Vagina (tissue), 2 donors: ENCODE results near the gene GRIPAP1. TPM values are rescaled to one million over a fixed set of nuclear protein-coding genes. Genes with fewer than 3 reads are reported as not detected.
A peak's percentile ranks its signal among the peaks of the same experiment; 100 is the strongest.

Experiments used
- DNase-seq, 2 donors: peaks; one replicate each; pipeline ENCODE4 v3.0.0-alpha.2; 2017; ENCODE audit errors: extremely low spot score in 2 of 2
- H3K27ac ChIP-seq: fragments of 200-600 bp; sonication (generic); one replicate; pipeline ENCODE4 v1.5.1; 2019
- H3K27me3 ChIP-seq: fragments of 200-600 bp; sonication (generic); one replicate; pipeline ENCODE4 v1.5.1; 2019
- H3K36me3 ChIP-seq, 2 donors: fragments of 200-600 bp; sonication (generic); one replicate each; pipeline ENCODE4 v1.5.1; 2017 to 2019
- H3K4me1 ChIP-seq: fragments of 200-600 bp; sonication (generic); one replicate; pipeline ENCODE4 v1.5.1; 2019
- H3K4me3 ChIP-seq, 2 donors: fragments of 200-600 bp; sonication (generic); 1 replicate in 1 of 2; 2 replicates in 1 of 2; pipeline ENCODE4 v1.5.1; 2016 to 2019
- H3K9me3 ChIP-seq: fragments of 200-600 bp; sonication (generic); one replicate; pipeline ENCODE4 v1.5.1; 2019
- CTCF ChIP-seq, 3 experiments: fragments of 450-650 bp in 2 of 3; fragments of 200-600 bp in 1 of 3; sonication (generic) in 1 of 3; IDR thresholded peaks; one replicate each; pipeline ENCODE4 v1.5.1; 2017 to 2019; ENCODE audit warnings: antibody characterized with exemption in 3 of 3, mild to moderate bottlenecking in 2 of 3, moderate library complexity in 2 of 3
- POLR2A ChIP-seq, 2 donors: fragments of 450-650 bp; IDR thresholded peaks; one replicate each; pipeline ENCODE4 v1.6.1; 2017; ENCODE audit warnings: antibody characterized with exemption in 2 of 2, mild to moderate bottlenecking in 2 of 2, moderate library complexity in 2 of 2
- POLR2AphosphoS5 ChIP-seq, 2 donors: sonication (generic); formaldehyde crosslinking; IDR thresholded peaks; one replicate each; pipeline ENCODE4 v1.9.0; 2017; ENCODE audit warnings: antibody characterized with exemption in 2 of 2, mild to moderate bottlenecking in 2 of 2, low read depth in 1 of 2; ENCODE audit not compliant: insufficient read depth in 1 of 2
- intact Hi-C: fragments of 100-400 bp; cut with DNase I; formaldehyde crosslinking; loops from one replicate; pipeline ENCODE4 v1.15.1; 2023
- total RNA-seq: library from RNA; depleted of rRNA; stranded (reverse); fragments of >200 nt; gene quantifications from one replicate; pipeline ENCODE4 v1.2.3, GENCODE V29; 2016

GRIPAP1 gene
- total RNA-seq, 1 donor from 2014 or later: 27.5 TPM

- intact Hi-C loops: no loop called here
These were observed 61.6 kb downstream of the GRIPAP1 start for GRCh38 chrX:48940404-48940955.

GRCh38 chrX:48939524-48940228, 62.4 kb downstream of the GRIPAP1 start:
- no peaks in the 10 kb centered on the region for H3K27me3 ChIP-seq
- no peaks in the 10 kb centered on the region for H3K9me3 ChIP-seq
- no peak for DNase-seq
- intact Hi-C loops: no loop called here
- H3K27ac ChIP-seq: no peak overlapping the region
- H3K36me3 ChIP-seq: no peaks in the 10 kb centered on the region
- no peak overlapping the region for H3K4me3 ChIP-seq
- peaks cover 21% of the 10 kb centered on the region for H3K4me1 ChIP-seq
- no peak for TF ChIP-seq CTCF (IDR thresholded peaks at IDR 0.05)
- no peak for TF ChIP-seq POLR2A (IDR thresholded peaks at IDR 0.05)
- no peak for TF ChIP-seq POLR2AphosphoS5 (IDR thresholded peaks at IDR 0.05; ENCODE audit: insufficient read depth in 1 of 2, low read depth in 1 of 2)

More at GRCh38 chrX:48940404-48940955, 61.6 kb downstream of the GRIPAP1 start:
- Histone ChIP-seq H3K27me3 (no peaks in the 10 kb centered on the region), H3K4me1 (peaks cover 25% of the 10 kb centered on the region), H3K4me3 (no peak overlapping the region), H3K27ac (no peak overlapping the region), H3K9me3 (no peaks in the 10 kb centered on the region), H3K36me3 (no peaks in the 10 kb centered on the region)
- DNase-seq: no peak
- TF ChIP-seq POLR2AphosphoS5 (IDR thresholded peaks at IDR 0.05; ENCODE audit: insufficient read depth in 1 of 2, low read depth in 1 of 2) (no peak), POLR2A (IDR thresholded peaks at IDR 0.05) (no peak), CTCF (IDR thresholded peaks at IDR 0.05) (no peak)

GRCh38 chrX:48938721-48939425, 63.2 kb downstream of the GRIPAP1 start:
- TF ChIP-seq POLR2A (IDR thresholded peaks at IDR 0.05) (no peak), POLR2AphosphoS5 (IDR thresholded peaks at IDR 0.05; ENCODE audit: insufficient read depth in 1 of 2, low read depth in 1 of 2) (no peak), CTCF (IDR thresholded peaks at IDR 0.05) (no peak)
- H3K9me3 ChIP-seq: no peaks in the 10 kb centered on the region
- no peak for DNase-seq
- H3K27ac ChIP-seq: no peak overlapping the region
- H3K4me1 ChIP-seq: peaks cover 21% of the 10 kb centered on the region
- no peak overlapping the region for H3K4me3 ChIP-seq
- H3K36me3 ChIP-seq: peaks cover 0 to 8% of the 10 kb centered on the region in 2 donors
- intact Hi-C loops: no loop called here
- no peaks in the 10 kb centered on the region for H3K27me3 ChIP-seq

GRCh38 chrX:48937054-48937907, 64.8 kb downstream of the GRIPAP1 start:
- no peak for DNase-seq
- peaks cover 0 to 14% of the 10 kb centered on the region in 2 donors for H3K36me3 ChIP-seq
- intact Hi-C loops: no loop called here
- H3K4me1 ChIP-seq: peaks cover 21% of the 10 kb centered on the region
- TF ChIP-seq CTCF (IDR thresholded peaks at IDR 0.05) (no peak), POLR2AphosphoS5 (IDR thresholded peaks at IDR 0.05; ENCODE audit: insufficient read depth in 1 of 2, low read depth in 1 of 2) (peak in 1 of 2 donors; percentile 57)
- no peak overlapping the region for H3K27ac ChIP-seq
- no peaks in the 10 kb centered on the region for H3K27me3 ChIP-seq
- H3K4me3 ChIP-seq: no peak overlapping the region
- H3K9me3 ChIP-seq: no peaks in the 10 kb centered on the region
